D721Med (cell line): ENCODE measurements around the gene ARFIP2.

Experiments
- DNase-seq: peaks from one replicate; pipeline ENCODE4 v3.0.0; 2011; ENCODE audit warnings: low spot score; ENCODE audit not compliant: insufficient read length
- FAIRE-seq: peaks from 2 replicates; lab custom pipeline; 2011; peaks lifted over from hg19 to GRCh38; lab: Jason Lieb, UNC
- TF ChIP-seq, protein P1 (sequence below): IDR thresholded peaks from 2 replicates; pipeline ENCODE4 v1.5.1; 2012; ENCODE audit warnings: mild to moderate bottlenecking, control low read depth; ENCODE audit not compliant: insufficient read depth; ENCODE audit errors: missing control alignments

Gene ARFIP2

DNA sequence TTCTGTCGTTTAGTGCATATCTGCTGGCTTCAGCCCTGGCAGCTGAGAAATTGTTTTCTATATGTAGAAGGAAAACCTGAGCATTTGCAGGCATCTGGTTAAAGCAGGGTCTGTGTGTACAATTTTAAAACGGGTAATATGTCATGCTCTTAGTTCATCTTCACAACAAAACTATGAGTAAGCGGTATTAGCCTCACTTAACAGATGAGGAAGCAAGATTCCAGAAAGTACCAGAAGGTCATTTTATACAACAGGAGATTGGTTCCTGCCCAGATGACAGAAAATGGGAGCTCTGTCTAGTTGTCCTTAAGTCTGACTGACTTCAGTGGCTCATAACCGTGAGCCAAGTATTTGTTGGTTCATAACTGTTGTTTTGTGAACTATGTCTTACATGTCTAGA lies 1.3 kb upstream of the ARFIP2 start:
- no peak for FAIRE-seq
- TF ChIP-seq, protein P1, sequence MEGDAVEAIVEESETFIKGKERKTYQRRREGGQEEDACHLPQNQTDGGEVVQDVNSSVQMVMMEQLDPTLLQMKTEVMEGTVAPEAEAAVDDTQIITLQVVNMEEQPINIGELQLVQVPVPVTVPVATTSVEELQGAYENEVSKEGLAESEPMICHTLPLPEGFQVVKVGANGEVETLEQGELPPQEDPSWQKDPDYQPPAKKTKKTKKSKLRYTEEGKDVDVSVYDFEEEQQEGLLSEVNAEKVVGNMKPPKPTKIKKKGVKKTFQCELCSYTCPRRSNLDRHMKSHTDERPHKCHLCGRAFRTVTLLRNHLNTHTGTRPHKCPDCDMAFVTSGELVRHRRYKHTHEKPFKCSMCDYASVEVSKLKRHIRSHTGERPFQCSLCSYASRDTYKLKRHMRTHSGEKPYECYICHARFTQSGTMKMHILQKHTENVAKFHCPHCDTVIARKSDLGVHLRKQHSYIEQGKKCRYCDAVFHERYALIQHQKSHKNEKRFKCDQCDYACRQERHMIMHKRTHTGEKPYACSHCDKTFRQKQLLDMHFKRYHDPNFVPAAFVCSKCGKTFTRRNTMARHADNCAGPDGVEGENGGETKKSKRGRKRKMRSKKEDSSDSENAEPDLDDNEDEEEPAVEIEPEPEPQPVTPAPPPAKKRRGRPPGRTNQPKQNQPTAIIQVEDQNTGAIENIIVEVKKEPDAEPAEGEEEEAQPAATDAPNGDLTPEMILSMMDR: no peak
- DNase-seq: no peak

DNA sequence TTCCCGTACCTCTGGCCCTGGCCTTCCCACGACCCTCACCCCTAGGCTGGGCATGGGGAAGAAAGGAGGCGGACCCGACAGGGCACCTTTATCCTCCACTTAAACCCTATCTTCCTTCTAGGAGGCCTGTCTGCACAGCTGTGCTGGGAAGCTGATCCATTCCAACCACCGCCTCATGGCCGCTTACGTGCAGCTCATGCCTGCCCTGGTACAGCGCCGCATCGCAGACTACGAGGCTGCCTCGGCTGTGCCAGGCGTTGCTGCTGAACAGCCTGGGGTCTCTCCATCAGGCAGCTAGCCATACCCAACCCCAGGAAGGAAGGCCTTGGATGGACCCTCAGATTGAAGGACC lies 769 bp upstream of the ARFIP2 start:
- DNase-seq (no peak), FAIRE-seq (no peak)
- TF ChIP-seq, protein P1: no peak

DNA sequence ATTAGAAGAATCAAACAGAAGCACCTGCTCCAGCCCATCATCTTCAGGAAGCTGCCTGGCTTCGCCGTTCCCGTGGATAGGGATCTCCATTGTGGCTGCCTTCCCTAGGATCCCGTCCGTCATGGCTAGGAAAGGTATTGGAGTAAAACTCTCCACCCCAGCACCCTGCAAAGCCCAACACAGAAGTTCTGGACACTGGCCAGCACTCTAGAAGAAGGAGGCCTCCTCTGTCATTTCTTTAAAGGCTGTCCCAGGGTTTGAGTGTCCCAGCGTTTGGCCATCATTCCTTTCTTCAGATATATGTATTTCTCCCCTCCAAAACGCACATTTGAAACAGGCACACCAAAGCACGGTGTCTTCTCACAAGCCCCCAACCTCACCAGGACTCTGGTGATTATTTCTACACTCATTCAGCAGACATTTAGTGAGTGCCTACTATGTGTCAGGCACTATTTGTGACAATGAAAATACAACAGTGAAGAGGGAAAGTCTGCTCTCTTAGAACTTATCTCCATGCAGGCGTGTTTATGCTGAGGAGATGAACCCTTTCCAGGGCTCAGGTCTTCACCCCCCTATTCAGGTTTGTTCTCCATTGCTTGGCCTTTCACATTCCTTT lies 724 bp downstream of the ARFIP2 start:
- DNase-seq (no peak), FAIRE-seq (no peak)
- TF ChIP-seq, protein P1: no peak

DNA sequence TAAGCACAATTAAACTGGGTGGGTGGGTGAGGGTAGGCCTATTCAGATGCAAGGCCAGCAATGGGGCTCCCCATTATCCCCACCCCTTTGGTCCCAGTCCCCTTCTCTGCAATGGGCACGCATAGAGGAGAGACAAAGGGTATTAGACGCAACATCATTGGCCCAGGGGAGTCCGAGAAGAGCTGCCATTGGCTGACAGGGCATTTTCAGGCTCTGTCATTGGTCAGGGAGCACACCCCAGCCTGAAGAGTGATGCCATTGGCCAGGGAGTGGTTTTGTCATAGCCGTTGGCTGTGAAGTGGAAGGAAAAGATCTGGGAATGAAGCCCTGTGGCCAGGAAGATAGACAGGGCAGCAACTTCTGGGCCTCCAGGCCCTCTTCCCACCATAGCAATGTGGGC lies 4.6 kb downstream of the ARFIP2 start:
- DNase-seq (no peak), FAIRE-seq (no peak)
- TF ChIP-seq, protein P1: no peak

GRCh38 chr11:6475936-6476335 lies 5.2 kb downstream of the ARFIP2 start:
- TF ChIP-seq, protein P1: no peak
- DNase-seq: no peak
- FAIRE-seq: no peak

DNA sequence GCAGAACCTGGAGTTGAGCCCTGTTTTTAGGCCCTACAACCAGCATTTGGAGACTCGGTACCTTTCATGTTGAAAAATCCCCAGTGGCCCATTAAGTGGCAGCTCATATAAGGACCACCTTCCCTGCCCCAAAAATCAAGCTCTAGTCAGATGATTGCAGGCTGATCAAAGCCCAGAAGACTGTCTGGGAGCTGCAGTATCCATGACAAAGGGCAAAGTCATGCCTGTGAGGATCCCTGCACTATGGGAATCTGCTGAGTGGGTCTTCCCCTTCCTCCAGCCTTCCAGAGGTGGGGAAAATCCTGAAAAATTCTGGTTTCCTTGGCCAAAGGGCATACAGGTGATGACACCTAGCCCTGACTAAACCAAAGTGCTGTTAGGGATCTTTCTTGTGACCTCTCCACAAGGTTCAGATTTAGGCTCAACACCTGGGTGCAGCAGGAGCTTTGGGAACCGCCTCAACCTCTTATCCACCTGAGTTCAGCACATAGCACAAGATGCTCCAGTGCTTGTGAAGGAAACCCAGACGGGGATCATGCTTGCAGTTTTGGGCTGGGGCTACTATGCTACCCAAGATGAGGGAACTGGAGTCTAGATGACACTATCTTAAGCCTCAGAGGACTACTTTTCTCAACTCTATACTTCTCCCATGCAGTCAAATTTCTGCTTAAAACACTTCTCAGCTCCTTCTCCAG lies 6.2 kb downstream of the ARFIP2 start:
- TF ChIP-seq, protein P1: no peak
- FAIRE-seq (no peak), DNase-seq (no peak)

GRCh38 chr11:6474413-6474792 lies 6.7 kb downstream of the ARFIP2 start:
- TF ChIP-seq, protein P1: no peak
- FAIRE-seq (no peak), DNase-seq (no peak)
